Mucosa of rectum (tissue), 2 donors: Measurements from ENCODE around the gene ATM.
"Not testable (repeated sequence)": the region's sequence is repeated elsewhere in the genome, so short reads cannot be mapped to it uniquely, and the experiment has no call there.

Experiments
- H3K27ac ChIP-seq, 2 donors: one replicate each; pipeline ENCODE4 v1.7.0; 2013; ENCODE audit warnings: inconsistent platforms in 2 of 2, low read depth in 2 of 2, low read length in 2 of 2
- H3K27me3 ChIP-seq, 2 donors: one replicate each; pipeline ENCODE4 v1.7.0; 2013; ENCODE audit warnings: low read length in 2 of 2; ENCODE audit not compliant: control insufficient read depth in 2 of 2, insufficient read depth in 2 of 2
- H3K36me3 ChIP-seq, 2 donors: one replicate each; pipeline ENCODE4 v1.7.0; 2013; ENCODE audit warnings: low read length in 2 of 2; ENCODE audit not compliant: control insufficient read depth in 2 of 2, insufficient read depth in 2 of 2
- H3K4me1 ChIP-seq, 2 donors: one replicate each; pipeline ENCODE4 v1.7.0; 2013; ENCODE audit warnings: low read length in 2 of 2, mild to moderate bottlenecking in 1 of 2; ENCODE audit not compliant: control insufficient read depth in 2 of 2, insufficient read depth in 2 of 2
- H3K4me3 ChIP-seq, 2 donors: one replicate each; pipeline ENCODE4 v1.7.0; 2013; ENCODE audit warnings: low read length in 2 of 2
- H3K9ac ChIP-seq, 2 donors: one replicate each; pipeline ENCODE4 v1.7.0; 2013; ENCODE audit warnings: low read length in 2 of 2, low read depth in 1 of 2, mild to moderate bottlenecking in 1 of 2
- H3K9me3 ChIP-seq, 2 donors: one replicate each; pipeline ENCODE4 v1.7.0; 2013; ENCODE audit warnings: low read length in 2 of 2; ENCODE audit not compliant: control insufficient read depth in 2 of 2
- donor health status: healthy.
- donor health status: Normal muscosa, but diverticular disease.

ATM gene

GRCh38 chr11:108393046-108393445 is 170.2 kb downstream of the ATM start:
- Histone ChIP-seq H3K9ac (no peak overlapping the region), H3K9me3 (no peaks in the 10 kb centered on the region), H3K27me3 (no peaks in the 10 kb centered on the region), H3K36me3 (no peaks in the 10 kb centered on the region), H3K27ac (no peak overlapping the region), H3K4me1 (no peaks in the 10 kb centered on the region), H3K4me3 (no peak overlapping the region)

GRCh38 chr11:108394744-108395284 is 171.9 kb downstream of the ATM start:
- H3K27me3 ChIP-seq: no peaks in the 10 kb centered on the region
- H3K4me1 ChIP-seq: no peaks in the 10 kb centered on the region
- H3K9ac ChIP-seq: no peak overlapping the region
- no peaks in the 10 kb centered on the region for H3K36me3 ChIP-seq
- no peak overlapping the region for H3K4me3 ChIP-seq
- no peak overlapping the region for H3K27ac ChIP-seq
- no peaks in the 10 kb centered on the region for H3K9me3 ChIP-seq

- not testable (repeated sequence) for H3K4me1 ChIP-seq, H3K27ac ChIP-seq
These were observed 173.8 kb downstream of the ATM start for GRCh38 chr11:108396672-108397071.

GRCh38 chr11:108398439-108398838 is 175.6 kb downstream of the ATM start:
- H3K4me3 ChIP-seq: no peak overlapping the region
- H3K27ac ChIP-seq: no peak overlapping the region
- no peaks in the 10 kb centered on the region for H3K4me1 ChIP-seq

More at GRCh38 chr11:108396672-108397071, 173.8 kb downstream of the ATM start:
- H3K36me3 ChIP-seq, H3K4me3 ChIP-seq, H3K9ac ChIP-seq, H3K9me3 ChIP-seq, H3K27me3 ChIP-seq: not testable (repeated sequence)

GRCh38 chr11:108402241-108402640 is 179.4 kb downstream of the ATM start:
- H3K27ac ChIP-seq: no peak overlapping the region
- H3K9me3 ChIP-seq: no peaks in the 10 kb centered on the region
- no peaks in the 10 kb centered on the region for H3K4me1 ChIP-seq
- no peak overlapping the region for H3K9ac ChIP-seq
- no peaks in the 10 kb centered on the region for H3K27me3 ChIP-seq
- H3K36me3 ChIP-seq: no peaks in the 10 kb centered on the region
- no peak overlapping the region for H3K4me3 ChIP-seq

More at GRCh38 chr11:108398439-108398838, 175.6 kb downstream of the ATM start:
- Histone ChIP-seq H3K9ac (no peak overlapping the region), H3K27me3 (no peaks in the 10 kb centered on the region), H3K9me3 (no peaks in the 10 kb centered on the region), H3K36me3 (no peaks in the 10 kb centered on the region)

GRCh38 chr11:108403052-108403451 is 180.2 kb downstream of the ATM start:
- no peak overlapping the region for H3K9ac ChIP-seq
- H3K36me3 ChIP-seq: no peaks in the 10 kb centered on the region
- H3K27ac ChIP-seq: no peak overlapping the region
- no peaks in the 10 kb centered on the region for H3K9me3 ChIP-seq
- H3K27me3 ChIP-seq: no peaks in the 10 kb centered on the region
- no peak overlapping the region for H3K4me3 ChIP-seq
- H3K4me1 ChIP-seq: no peaks in the 10 kb centered on the region

GRCh38 chr11:108405706-108406105 is 182.8 kb downstream of the ATM start:
- H3K9ac ChIP-seq: no peak overlapping the region
- H3K4me1 ChIP-seq: no peaks in the 10 kb centered on the region
- no peak overlapping the region for H3K27ac ChIP-seq
- H3K4me3 ChIP-seq: no peak overlapping the region
- no peaks in the 10 kb centered on the region for H3K36me3 ChIP-seq
- H3K27me3 ChIP-seq: no peaks in the 10 kb centered on the region
- no peaks in the 10 kb centered on the region for H3K9me3 ChIP-seq

GRCh38 chr11:108414958-108415357 is 192.1 kb downstream of the ATM start:
- Histone ChIP-seq H3K4me1 (no peaks in the 10 kb centered on the region), H3K27me3 (no peaks in the 10 kb centered on the region), H3K9ac (no peak overlapping the region), H3K27ac (no peak overlapping the region), H3K9me3 (peaks cover 0 to 3% of the 10 kb centered on the region in 2 donors), H3K4me3 (no peak overlapping the region), H3K36me3 (no peaks in the 10 kb centered on the region)

- not testable (repeated sequence) for H3K36me3 ChIP-seq, H3K9ac ChIP-seq, H3K27me3 ChIP-seq, H3K27ac ChIP-seq, H3K9me3 ChIP-seq, H3K4me3 ChIP-seq, H3K4me1 ChIP-seq
These were observed 194.7 kb downstream of the ATM start for GRCh38 chr11:108417551-108417950.
